HG03103 (cell line): ENCODE measurements around the gene IL21R.

Source experiments
- ATAC-seq: cut with Tn5 transposase; IDR thresholded peaks from one replicate; pipeline ENCODE4 v1.9.1; 2021; ENCODE audit warnings: low read depth; ENCODE audit not compliant: unreplicated experiment

The IL21R gene

DNA sequence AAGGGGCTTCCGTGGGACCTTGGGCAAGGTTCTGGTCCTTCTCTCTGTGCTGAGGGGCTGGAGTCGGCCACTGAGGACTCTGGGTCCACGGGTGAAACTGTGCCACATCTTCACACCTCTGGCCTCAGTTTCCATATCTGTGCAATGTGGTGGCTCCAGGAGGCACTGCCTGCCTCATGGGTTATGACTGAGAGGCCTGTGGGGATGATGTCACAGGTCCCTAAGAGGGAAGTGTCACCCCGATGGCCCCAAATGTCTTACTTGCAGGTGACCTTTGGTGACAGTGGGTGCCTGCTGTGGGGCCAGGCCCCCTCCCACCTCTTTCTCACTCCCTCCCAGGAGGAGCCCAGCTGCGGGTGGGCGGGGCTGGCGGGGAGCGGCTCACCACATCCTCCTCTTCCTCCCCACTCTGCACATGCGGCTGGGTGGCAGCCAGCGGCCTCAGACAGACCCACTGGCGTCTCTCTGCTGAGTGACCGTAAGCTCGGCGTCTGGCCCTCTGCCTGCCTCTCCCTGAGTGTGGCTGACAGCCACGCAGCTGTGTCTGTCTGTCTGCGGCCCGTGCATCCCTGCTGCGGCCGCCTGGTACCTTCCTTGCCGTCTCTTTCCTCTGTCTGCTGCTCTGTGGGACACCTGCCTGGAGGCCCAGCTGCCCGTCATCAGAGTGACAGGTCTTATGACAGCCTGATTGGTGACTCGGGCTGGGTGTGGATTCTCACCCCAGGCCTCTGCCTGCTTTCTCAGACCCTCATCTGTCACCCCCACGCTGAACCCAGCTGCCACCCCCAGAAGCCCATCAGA is at the start of gene IL21R:
Gene IL21R (plus strand): TSS at position 407 of the 801 bp plus-strand sequence. CDS start 27,898 bp downstream, outside the sequence.
- peak; percentile 49 for ATAC-seq

DNA sequence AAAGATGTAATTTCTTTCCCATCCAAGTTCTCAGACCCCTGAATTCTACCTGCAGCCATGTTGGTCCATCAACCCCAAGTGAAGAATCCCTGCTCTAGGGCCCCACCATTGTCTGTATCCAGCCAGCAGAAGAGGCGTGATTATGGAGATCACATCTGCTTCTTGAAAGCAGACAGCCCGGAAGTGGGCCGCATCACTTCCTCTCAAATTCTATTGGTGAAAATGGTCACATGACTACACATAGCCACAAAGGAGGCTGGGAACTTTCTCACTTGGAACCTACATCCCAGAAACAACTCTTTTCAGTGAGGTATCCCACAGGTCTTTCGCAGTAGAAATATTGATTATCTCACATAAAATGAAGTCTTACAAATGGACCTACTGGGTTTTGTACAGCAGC is 48.1 kb upstream of the IL21R start:
- no peak for ATAC-seq

DNA sequence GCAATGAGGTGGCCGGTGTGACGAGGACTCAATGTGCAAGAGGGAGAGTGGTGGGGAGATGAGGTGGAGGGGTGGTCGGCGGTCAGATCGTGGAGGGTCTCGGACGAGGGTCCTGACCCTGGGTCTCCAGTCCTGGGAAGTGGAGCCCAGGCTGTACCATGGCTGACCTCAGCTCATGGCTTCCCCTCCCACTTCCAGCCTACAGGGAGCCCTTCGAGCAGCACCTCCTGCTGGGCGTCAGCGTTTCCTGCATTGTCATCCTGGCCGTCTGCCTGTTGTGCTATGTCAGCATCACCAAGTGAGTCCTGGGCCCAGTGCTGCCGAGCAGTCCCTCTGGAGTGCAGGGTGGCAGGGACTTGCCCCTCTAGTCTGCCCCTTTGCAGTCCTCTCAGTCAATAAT is 46.4 kb upstream of the IL21R start:
- no peak for ATAC-seq

DNA sequence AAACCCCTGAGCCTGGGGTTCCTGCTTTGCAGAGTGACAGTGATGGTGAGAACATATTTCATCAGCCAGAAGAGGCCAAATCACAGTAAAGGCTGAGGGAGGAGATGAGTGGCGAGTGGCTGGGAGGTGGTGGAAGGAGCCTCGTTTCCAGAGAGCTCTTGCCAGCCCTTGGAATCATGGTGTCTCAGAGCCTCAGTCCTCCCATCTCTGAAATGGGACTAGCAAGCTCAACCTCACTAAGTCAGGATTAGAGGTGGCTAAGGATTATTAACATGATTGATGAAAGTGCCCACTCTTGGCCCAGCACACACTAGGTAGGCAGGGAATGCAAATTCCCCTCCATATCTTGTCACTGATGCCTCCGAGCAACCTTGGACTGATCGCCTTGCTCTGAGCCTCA is 45.2 kb upstream of the IL21R start:
- no peak for ATAC-seq

DNA sequence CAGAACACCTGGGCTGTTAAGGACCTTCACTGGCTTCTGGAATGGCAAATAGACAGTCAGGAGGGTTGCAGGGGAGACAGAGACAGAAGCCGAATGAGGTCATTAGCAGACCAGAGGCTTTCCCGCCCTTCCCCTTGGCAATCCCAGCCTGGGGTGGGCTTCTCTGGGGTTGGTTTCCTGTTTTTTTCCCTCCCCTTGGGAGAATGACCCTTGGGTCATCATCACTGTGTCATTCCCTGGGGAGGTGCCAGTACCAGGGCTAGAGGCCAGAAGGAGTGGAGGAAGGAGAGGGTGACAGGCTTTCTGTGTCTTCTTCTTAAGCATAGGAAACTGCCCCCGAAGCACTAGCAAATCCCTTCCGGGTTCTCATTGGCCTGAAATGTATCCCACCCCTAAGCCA is 42.9 kb upstream of the IL21R start:
- no peak for ATAC-seq

DNA sequence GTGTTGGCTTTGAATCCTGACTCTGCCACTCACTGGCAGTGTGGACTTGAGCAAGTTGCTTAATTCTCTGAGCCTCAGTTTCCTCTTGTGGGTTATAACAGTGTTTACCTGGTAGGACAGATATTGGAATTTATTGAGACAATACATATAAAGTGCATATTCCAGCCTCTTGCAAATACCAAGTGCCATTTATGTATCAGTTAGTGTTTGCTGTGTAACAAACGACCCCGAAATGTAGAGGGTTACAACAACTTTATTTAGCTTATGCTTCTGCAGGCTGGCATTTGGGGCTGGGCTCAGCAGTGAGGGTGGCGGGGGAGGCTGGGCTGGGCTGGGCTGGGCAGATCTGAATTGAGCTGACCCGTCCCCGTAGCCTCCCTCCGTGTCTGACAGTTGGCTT is 42.4 kb upstream of the IL21R start:
- no peak for ATAC-seq

DNA sequence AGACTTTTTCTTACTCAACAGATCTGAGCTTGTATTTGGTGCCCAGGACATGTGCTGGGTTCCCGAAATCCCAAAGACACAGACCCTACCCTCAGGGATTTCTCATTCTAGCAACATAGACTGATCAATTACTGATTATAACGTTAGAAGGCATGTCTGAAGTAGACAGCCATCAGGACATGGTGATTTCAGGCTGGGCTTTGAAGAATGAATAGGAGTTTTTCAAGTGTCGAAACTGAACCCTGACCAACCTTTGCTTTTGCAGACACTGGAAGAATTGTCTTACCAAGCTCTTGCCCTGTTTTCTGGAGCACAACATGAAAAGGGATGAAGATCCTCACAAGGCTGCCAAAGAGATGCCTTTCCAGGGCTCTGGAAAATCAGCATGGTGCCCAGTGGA is 40.0 kb upstream of the IL21R start:
- no peak for ATAC-seq

DNA sequence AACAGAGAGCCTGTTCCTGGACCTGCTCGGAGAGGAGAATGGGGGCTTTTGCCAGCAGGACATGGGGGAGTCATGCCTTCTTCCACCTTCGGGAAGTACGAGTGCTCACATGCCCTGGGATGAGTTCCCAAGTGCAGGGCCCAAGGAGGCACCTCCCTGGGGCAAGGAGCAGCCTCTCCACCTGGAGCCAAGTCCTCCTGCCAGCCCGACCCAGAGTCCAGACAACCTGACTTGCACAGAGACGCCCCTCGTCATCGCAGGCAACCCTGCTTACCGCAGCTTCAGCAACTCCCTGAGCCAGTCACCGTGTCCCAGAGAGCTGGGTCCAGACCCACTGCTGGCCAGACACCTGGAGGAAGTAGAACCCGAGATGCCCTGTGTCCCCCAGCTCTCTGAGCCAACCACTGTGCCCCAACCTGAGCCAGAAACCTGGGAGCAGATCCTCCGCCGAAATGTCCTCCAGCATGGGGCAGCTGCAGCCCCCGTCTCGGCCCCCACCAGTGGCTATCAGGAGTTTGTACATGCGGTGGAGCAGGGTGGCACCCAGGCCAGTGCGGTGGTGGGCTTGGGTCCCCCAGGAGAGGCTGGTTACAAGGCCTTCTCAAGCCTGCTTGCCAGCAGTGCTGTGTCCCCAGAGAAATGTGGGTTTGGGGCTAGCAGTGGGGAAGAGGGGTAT is 39.3 kb upstream of the IL21R start:
- no peak for ATAC-seq

DNA sequence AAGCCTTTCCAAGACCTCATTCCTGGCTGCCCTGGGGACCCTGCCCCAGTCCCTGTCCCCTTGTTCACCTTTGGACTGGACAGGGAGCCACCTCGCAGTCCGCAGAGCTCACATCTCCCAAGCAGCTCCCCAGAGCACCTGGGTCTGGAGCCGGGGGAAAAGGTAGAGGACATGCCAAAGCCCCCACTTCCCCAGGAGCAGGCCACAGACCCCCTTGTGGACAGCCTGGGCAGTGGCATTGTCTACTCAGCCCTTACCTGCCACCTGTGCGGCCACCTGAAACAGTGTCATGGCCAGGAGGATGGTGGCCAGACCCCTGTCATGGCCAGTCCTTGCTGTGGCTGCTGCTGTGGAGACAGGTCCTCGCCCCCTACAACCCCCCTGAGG is 38.7 kb upstream of the IL21R start:
- ATAC-seq, result no peak

DNA sequence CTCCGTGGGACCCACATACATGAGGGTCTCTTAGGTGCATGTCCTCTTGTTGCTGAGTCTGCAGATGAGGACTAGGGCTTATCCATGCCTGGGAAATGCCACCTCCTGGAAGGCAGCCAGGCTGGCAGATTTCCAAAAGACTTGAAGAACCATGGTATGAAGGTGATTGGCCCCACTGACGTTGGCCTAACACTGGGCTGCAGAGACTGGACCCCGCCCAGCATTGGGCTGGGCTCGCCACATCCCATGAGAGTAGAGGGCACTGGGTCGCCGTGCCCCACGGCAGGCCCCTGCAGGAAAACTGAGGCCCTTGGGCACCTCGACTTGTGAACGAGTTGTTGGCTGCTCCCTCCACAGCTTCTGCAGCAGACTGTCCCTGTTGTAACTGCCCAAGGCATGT is 38.2 kb upstream of the IL21R start:
- ATAC-seq, result no peak

DNA sequence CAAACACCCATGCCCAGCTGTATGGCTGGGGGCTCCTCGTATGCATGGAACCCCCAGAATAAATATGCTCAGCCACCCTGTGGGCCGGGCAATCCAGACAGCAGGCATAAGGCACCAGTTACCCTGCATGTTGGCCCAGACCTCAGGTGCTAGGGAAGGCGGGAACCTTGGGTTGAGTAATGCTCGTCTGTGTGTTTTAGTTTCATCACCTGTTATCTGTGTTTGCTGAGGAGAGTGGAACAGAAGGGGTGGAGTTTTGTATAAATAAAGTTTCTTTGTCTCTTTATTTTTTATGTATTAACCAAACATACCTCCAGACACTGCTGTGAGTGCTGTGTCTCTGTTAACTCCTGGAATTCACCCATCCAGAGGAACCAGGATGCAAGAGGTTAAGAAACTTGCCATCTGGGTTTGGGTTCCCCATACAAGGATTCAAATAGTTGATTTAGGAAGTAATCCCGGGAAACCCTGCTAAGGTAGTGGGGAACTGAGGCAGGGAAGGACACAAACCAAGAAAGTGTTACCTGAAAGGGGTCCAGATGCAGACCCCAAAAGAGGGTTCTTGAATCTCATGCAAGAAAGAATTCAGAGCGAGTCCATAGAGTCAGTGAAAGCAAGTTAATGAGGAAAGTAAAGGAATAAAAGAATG is 37.4 kb upstream of the IL21R start:
- ATAC-seq, result no peak

DNA sequence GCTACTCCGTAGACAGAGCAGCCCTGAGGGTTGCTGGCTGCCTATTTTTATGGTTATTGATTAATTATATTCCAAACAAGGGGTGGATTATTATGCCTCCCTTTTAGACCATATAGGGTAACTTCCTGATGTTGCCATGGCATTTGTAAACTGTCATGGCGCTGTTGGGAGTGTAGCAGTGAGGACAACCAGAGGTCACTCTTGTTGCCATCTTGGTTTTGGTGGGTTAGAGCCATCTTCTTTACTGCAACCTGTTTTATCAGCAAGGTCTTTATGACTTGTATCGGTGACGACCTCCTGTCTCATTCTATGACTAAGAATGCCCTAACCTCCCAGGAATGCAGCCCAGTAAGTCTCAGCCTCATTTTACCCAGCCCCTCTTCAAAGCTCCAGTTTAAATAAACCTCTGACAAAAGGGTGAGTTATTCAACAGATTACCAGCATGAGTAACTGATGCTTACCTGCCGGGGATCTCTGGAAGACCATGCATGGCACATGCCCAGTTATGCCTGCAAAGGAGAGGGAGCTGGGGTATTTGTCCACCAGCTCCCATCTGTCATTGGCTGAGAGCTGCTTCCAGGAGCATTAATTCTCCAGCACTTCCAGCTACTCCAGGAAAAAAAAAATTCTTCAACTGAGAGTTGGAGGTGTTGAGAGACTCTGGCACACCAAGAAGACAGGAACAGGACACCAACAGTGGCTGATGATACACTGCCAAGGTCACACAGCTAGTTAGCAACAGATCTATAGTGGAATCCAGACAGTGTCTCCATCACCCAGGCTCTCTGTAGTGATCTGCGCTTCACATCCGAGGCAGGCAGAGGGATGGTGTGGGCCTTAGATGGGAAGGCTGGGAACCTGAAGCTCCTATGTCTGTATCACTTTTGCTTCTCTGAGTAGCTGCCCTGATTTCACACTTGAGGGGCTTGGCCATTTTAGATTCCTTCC is 36.6 kb upstream of the IL21R start:
- no peak for ATAC-seq

DNA sequence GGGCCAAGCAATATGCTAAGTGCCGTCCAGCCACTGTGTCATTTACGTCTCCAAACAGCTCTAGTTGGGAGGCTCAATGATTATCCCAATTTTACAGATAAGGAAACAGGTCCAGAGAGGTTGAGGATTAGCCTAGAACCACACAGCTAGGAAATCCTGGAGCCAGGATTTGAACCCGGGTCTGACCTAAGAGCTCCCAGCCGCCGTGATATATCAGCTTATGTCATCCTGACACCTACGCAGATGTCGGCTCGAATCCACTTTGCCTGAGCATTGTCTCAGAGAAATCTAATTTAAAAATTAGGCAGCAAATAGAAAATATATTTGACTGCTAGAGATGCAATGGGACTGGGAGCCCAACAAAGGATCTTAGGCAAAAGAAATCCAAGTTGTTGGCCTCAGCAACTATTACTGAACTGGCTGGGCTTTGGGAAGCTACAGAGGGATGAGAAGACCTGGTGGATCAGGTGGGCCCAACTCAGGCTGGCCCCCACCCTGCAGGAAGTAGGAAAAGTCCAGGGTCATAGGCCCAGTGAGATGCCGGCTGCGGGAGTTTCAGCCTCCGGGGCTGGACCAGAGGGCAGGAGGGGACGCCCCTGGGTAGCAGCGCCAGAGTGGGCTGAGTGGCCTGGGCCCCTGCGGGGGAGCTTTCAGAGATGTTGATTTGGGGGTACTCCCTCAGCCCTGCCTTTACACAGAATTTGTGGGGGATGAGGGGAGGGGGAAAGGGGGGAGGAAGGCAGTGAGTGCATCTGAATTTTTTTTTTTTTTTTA is 35.1 kb upstream of the IL21R start:
- no peak for ATAC-seq

DNA sequence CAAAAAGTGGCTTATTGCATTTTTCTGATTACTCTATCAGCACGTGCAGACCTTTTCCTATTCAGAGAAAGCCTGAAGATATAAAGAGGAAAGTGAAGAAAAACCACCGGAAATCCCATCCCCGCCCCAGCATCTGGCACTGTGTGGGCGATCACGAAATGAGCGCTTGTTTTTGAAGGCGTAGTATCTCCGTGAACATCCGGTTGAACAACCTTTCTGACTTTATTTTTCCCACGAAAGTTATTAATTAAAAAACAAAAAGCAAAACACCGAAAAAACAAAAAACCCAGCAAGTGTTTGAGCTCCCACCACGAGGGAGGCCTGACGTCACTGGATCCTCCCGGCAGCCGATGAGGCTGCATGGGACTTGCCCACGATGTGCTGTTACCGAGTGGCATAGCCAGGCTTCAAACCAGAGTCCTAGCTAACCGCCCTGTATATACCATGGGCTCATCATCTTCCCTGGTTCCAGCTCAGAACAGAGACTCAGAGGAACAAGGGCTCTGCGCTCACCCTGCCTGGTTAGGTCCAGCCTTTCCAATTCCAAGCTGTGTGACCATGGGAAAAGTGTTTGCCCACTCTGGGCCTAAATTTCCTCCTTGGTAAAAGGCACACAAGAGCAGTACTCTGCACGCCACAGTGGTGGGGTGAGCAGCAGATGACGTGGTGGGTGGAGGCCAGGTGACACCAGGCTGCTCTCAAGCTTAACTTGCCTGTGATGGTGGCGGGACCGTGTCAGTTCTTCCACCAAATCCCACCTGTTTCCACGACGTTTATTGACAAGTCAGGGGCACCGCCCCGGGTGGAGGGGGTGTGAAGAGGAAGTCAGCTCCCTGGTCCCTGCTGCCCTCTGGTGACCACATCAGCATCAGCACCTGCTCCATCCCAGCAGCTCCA is 34.3 kb upstream of the IL21R start:
- peak; percentile 50 for ATAC-seq

DNA sequence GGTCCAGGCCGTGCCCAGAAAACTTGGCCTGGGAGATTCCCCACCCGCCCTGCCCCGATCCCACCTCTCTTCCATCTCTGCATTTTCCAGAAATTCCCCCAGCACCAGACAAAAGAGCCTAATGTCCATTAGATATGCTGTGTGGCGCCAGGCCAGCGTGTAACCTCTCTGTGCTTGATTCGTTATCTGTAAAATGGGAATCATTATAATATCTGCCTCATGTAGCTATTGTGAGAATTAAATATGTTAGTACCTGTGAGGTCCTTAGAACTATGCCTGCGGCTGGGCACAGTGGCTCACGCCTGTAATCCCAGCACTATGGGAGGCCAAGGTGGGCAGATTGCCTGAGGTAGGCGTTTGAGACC is 33.6 kb upstream of the IL21R start:
- no peak for ATAC-seq

DNA sequence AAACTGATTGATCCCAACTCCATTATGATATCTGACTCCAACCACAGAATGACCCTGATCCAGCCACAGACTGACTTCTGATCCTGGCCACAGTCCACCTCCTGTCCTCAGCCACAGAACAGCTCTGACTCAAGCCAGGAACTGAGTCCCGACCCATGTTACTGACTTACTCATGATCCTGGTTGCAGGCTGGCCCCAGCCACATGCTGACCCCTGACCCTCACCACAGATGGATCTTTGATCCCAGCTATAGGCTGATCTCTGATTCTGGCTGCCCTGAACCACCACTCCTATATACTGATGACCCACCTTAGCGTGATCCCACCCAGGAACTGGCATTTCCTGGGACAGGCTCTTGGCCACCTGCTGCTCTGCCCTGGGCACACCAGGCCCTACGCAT is 32.2 kb upstream of the IL21R start:
- ATAC-seq, result no peak

DNA sequence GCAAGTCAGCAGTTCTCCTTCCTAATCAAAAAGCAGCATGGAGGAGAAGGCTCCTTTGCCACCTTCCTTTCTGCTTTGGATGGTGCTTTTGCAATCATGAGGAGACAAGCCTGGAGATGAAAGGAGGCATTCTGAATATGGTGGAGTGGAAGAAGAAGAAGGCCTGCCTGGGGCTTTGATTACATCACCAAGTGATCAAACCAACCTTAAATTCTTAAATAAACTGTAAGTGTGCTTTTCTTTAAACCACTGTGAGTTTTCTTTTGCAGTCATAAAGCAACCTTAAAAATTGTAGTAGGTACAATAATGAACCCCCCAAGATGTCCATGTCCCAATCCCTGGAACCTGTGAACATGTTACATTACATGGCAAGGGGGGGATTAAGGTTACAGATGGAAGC is 31.7 kb upstream of the IL21R start:
- ATAC-seq, result no peak

DNA sequence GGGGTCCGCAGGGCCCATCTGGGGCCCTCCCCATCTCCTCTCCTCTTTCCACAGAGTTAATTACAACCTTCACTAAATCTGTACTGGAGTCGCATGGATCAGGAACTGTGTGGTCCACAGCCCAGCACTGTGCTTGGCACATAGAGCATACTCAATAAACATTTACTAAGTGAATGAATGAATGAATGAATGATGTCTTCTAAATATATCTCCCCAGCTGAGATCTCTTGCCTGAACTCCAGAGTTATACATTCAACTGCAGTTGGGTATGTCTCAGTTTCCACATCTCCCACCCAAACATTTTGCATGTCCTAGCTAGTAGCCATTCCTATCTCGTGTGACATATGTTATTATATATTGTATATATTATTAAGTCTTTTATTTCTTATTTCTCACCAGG is 28.7 kb upstream of the IL21R start:
- no peak for ATAC-seq

DNA sequence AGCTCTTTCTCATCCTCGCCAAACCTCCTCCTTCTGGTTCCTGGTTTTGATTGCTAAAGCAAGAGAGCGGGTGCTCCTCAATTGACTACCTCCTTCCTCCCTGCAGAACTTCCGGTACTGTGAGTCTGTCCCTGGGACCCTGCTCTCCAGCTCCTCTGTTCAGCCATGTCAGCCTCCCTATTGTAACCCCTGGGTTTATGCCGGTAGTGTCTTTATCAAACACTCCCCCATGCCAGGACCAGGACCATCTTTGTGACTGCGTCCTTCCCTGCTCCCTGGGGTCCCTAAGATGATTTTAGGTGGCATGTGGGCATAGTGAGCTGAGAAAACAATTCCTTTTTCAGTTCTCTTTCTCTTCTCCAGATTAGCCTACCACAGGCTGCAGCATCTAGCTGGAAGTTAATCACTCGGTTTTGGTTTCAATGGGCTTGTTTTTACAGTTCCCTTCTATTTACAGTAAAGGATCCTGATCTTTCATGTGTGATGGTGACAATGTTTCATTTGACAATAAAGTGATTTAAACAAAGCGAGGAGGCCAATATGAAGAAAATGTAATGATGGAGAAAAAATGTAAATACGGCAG is 27.7 kb upstream of the IL21R start:
- ATAC-seq, result peak; percentile 24
